Panc1 (cell line): ENCODE measurements around the gene PPCDC. TPM values are rescaled to one million over a fixed set of nuclear protein-coding genes. Genes with fewer than 3 reads are reported as not detected.

ENCODE experiments used
- ATAC-seq: fragments of 200-7000 bp; cut with Tn5 transposase; 2 replicates; pipeline ENCODE4 v1.9.1; 2020; ENCODE audit warnings: mild to moderate bottlenecking, moderate library complexity
- BruUV-seq: library from RNA; stranded (reverse); fragments of 400-500 nt; replicated peaks from 2 replicates; lab custom pipeline; 2021; lab: Mats Ljungman, UMichigan
- CTCF ChIA-PET: fragments of 300-600 bp; sonication (Branson Sonifier 250); formaldehyde crosslinking; loops from one replicate; lab custom pipeline; 2022; ENCODE audit warnings: antibody characterized with exemption; lab: Charles Lee
- POLR2A ChIA-PET: fragments of 300-600 bp; sonication (Branson Sonifier 250); formaldehyde crosslinking; loops from one replicate; lab custom pipeline; 2022; ENCODE audit warnings: antibody characterized with exemption; lab: Charles Lee
- DNase-seq: peaks from one replicate; pipeline ENCODE4 v3.0.0-alpha.2; 2010; ENCODE audit warnings: low read depth, low spot score
- H3K27ac ChIP-seq: 2 replicates; pipeline ENCODE4 v1.5.1; 2011; ENCODE audit warnings: mild to moderate bottlenecking, low read length, inconsistent platforms
- H3K27me3 ChIP-seq: fragments of 200-500 bp; sonication (Bioruptor generic); 2 replicates; pipeline ENCODE4 v1.6.0; 2014; ENCODE audit warnings: low read length, inconsistent platforms; ENCODE audit not compliant: control insufficient read depth, insufficient read depth
- H3K36me3 ChIP-seq: fragments of 200-500 bp; sonication (Bioruptor generic); 2 replicates; pipeline ENCODE4 v1.5.1; 2014; ENCODE audit warnings: inconsistent platforms, mild to moderate bottlenecking, low read length, moderate library complexity; ENCODE audit not compliant: control insufficient read depth, insufficient read depth
- H3K4me1 ChIP-seq: 2 replicates; pipeline ENCODE4 v1.5.1; 2011; ENCODE audit warnings: inconsistent platforms, mild to moderate bottlenecking, low read length, moderate library complexity; ENCODE audit not compliant: control insufficient read depth, insufficient read depth
- H3K4me3 ChIP-seq, 2 experiments: 2 replicates each; pipeline ENCODE4 v1.5.1; 2011 to 2012; ENCODE audit warnings: low read depth in 2 of 2, low read length in 2 of 2, mild to moderate bottlenecking in 2 of 2, inconsistent platforms in 1 of 2, moderate library complexity in 1 of 2
- H3K9me3 ChIP-seq: fragments of 200-500 bp; sonication (Bioruptor generic); 2 replicates; pipeline ENCODE4 v1.5.1; 2014; ENCODE audit warnings: low read depth, mild to moderate bottlenecking, inconsistent platforms, low read length, moderate library complexity; ENCODE audit not compliant: control insufficient read depth, insufficient read depth
- CTCF ChIP-seq: fragments of 450-650 bp; IDR thresholded peaks from 2 replicates; pipeline ENCODE4 v1.5.1; 2017; ENCODE audit warnings: mild to moderate bottlenecking
- POLR2AphosphoS5 ChIP-seq: IDR thresholded peaks from 2 replicates; pipeline ENCODE4 v1.6.1; 2012; ENCODE audit warnings: mild to moderate bottlenecking, low read depth, low read length, moderate library complexity
- REST ChIP-seq, 2 experiments: IDR thresholded peaks; 2 replicates each; pipeline ENCODE4 v1.6.1; 2011 to 2012; ENCODE audit warnings: low read depth in 2 of 2, control low read depth in 1 of 2, low read length in 1 of 2, mild to moderate bottlenecking in 1 of 2, moderate library complexity in 1 of 2; ENCODE audit not compliant: insufficient read depth in 1 of 2
- SIN3A ChIP-seq: IDR thresholded peaks from 2 replicates; pipeline ENCODE4 v1.6.1; 2012; ENCODE audit warnings: low read depth, mild to moderate bottlenecking, low read length, moderate library complexity, borderline replicate concordance; ENCODE audit not compliant: insufficient read depth
- TCF7L2 ChIP-seq: IDR thresholded peaks from 2 replicates; pipeline ENCODE4 v1.6.1; 2011; ENCODE audit warnings: mild to moderate bottlenecking, low read depth, low read length, inconsistent platforms
- in situ Hi-C: cut with HindIII; loops from 2 replicates; pipeline ENCODE4 v1.10.0; 2016; ENCODE audit warnings: low sequenced_read_pairs, low pct_unique_long_range_greater_than_20kb
- intact Hi-C: fragments of 100-400 bp; cut with micrococcal nuclease; formaldehyde crosslinking; loops from one replicate; pipeline ENCODE4 v1.10.0; 2022; ENCODE audit not compliant: unreplicated experiment
- total RNA-seq: library from RNA; stranded (reverse); gene quantifications from one replicate; pipeline ENCODE4 v1.2.1, GENCODE V29; 2021; ENCODE audit not compliant: unreplicated experiment

The PPCDC gene
- total RNA-seq, 1 experiment from 2014 or later: 26.1 TPM

- Histone ChIP-seq H3K9me3 (no peaks in the 10 kb centered on the region), H3K27ac (no peak overlapping the region), H3K4me3 (no peak overlapping the region), H3K4me1 (peaks cover 7% of the 10 kb centered on the region; the same call in 1 of the 2 replicates), H3K27me3 (no peaks in the 10 kb centered on the region), H3K36me3 (peaks cover 2% of the 10 kb centered on the region; the same call in 1 of the 2 replicates)
- no peak for DNase-seq
- ATAC-seq: no peak
- intact Hi-C loops (no loop called here), in situ Hi-C loops (no loop called here)
- POLR2A ChIA-PET: no interaction called here
- CTCF ChIA-PET: no interaction called here
- TF ChIP-seq REST (IDR thresholded peaks at IDR 0.05; ENCODE audit: insufficient read depth in 1 of 2, low read depth in 2 of 2, low read length in 1 of 2) (no peak), SIN3A (no peak), POLR2AphosphoS5 (no peak), CTCF (no peak)
- BruUV-seq: no TSS peak
Measured at GRCh38 chr15:75051191-75051608, 27.8 kb downstream of the PPCDC start.

- no peak overlapping the region for H3K4me3 ChIP-seq
- ATAC-seq (no peak), DNase-seq (no peak)
- H3K27ac ChIP-seq: no peak overlapping the region
- peaks cover 2% of the 10 kb centered on the region; the same call in 1 of the 2 replicates for H3K36me3 ChIP-seq
- no TSS peak for BruUV-seq
- POLR2A ChIA-PET: no interaction called here
- TF ChIP-seq TCF7L2 (no peak), CTCF (no peak), REST (IDR thresholded peaks at IDR 0.05; ENCODE audit: insufficient read depth in 1 of 2, low read depth in 2 of 2, low read length in 1 of 2) (no peak), SIN3A (no peak), POLR2AphosphoS5 (no peak)
- no peaks in the 10 kb centered on the region for H3K9me3 ChIP-seq
- intact Hi-C loops (no loop called here), in situ Hi-C loops (no loop called here)
- H3K27me3 ChIP-seq: no peaks in the 10 kb centered on the region
- peaks cover 5% of the 10 kb centered on the region; the same call in 1 of the 2 replicates for H3K4me1 ChIP-seq
- CTCF ChIA-PET: no interaction called here
Measured at GRCh38 chr15:75051711-75052110, 28.3 kb downstream of the PPCDC start.
